Measurements from ENCODE around the gene TMEM132D.

TMEM132D gene

GRCh38 chr12:129848876-129849275 lies 54.9 kb downstream of the TMEM132D start:
- Histone ChIP-seq H3K4me1 (ENCODE audit: control insufficient read depth, insufficient read depth, low read length) (no peaks in the 10 kb centered on the region), H3K27ac (ENCODE audit: low read length) (no peak overlapping the region), H3K9ac (ENCODE audit: low read length in 2 of 2) (no peak overlapping the region), H3K36me3 (ENCODE audit: control insufficient read depth in 2 of 2, insufficient read depth in 2 of 2, low read length in 2 of 2) (no peaks in the 10 kb centered on the region), H3K27me3 (ENCODE audit: control insufficient read depth in 1 of 2, insufficient read depth in 2 of 2, low read length in 2 of 2) (peaks cover 0 to 4% of the 10 kb centered on the region in 2 donors), H3K9me3 (ENCODE audit: control insufficient read depth in 2 of 2, low read length in 2 of 2) (no peaks in the 10 kb centered on the region), H3K4me3 (ENCODE audit: low read length in 2 of 2) (no peak overlapping the region)

- Histone ChIP-seq H3K36me3 (ENCODE audit: control insufficient read depth in 2 of 2, insufficient read depth in 2 of 2, low read length in 2 of 2) (no peaks in the 10 kb centered on the region), H3K9ac (ENCODE audit: low read length in 2 of 2) (no peak overlapping the region), H3K4me3 (ENCODE audit: low read length in 2 of 2) (no peak overlapping the region), H3K27me3 (ENCODE audit: control insufficient read depth in 1 of 2, insufficient read depth in 2 of 2, low read length in 2 of 2) (peaks cover 0 to 2% of the 10 kb centered on the region in 2 donors), H3K27ac (ENCODE audit: low read length) (no peak overlapping the region), H3K9me3 (ENCODE audit: control insufficient read depth in 2 of 2, low read length in 2 of 2) (no peaks in the 10 kb centered on the region), H3K4me1 (ENCODE audit: control insufficient read depth, insufficient read depth, low read length) (no peaks in the 10 kb centered on the region)
Measured at GRCh38 chr12:129847063-129847462, 56.8 kb downstream of the TMEM132D start.

GRCh38 chr12:129844662-129845220 lies 59.1 kb downstream of the TMEM132D start:
- no peaks in the 10 kb centered on the region for H3K36me3 ChIP-seq (ENCODE audit: control insufficient read depth in 2 of 2, insufficient read depth in 2 of 2, low read length in 2 of 2)
- H3K9ac ChIP-seq (ENCODE audit: low read length in 2 of 2) = no peak overlapping the region
- no peaks in the 10 kb centered on the region for H3K4me1 ChIP-seq (ENCODE audit: control insufficient read depth, insufficient read depth, low read length)
- H3K9me3 ChIP-seq (ENCODE audit: control insufficient read depth in 2 of 2, low read length in 2 of 2) = no peaks in the 10 kb centered on the region
- H3K4me3 ChIP-seq (ENCODE audit: low read length in 2 of 2) = no peak overlapping the region
- peaks cover 0 to 2% of the 10 kb centered on the region in 2 donors for H3K27me3 ChIP-seq (ENCODE audit: control insufficient read depth in 1 of 2, insufficient read depth in 2 of 2, low read length in 2 of 2)
- H3K27ac ChIP-seq (ENCODE audit: low read length) = no peak overlapping the region

DNA sequence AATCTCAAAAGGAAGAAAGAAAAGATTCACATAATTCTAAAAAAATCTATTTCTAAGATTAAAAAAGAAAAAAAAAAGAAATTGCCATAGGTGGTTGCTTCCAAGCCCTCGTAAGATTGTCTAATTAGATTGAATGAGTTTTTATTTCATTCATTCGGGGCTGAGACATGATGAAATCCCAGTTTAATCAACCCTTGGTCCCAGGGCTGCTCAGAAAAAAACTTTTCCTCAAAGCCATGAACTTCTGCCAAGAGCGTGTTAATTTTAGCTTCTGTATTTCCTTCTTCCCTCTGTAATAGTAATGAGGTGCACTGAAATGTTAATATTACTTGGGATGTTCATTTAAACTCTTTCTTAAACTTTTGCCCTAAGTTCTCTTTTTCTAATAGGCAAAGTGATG lies 62.6 kb downstream of the TMEM132D start:
- no peaks in the 10 kb centered on the region for H3K9me3 ChIP-seq (ENCODE audit: control insufficient read depth in 2 of 2, low read length in 2 of 2)
- no peak overlapping the region for H3K4me3 ChIP-seq (ENCODE audit: low read length in 2 of 2)
- no peaks in the 10 kb centered on the region for H3K36me3 ChIP-seq (ENCODE audit: control insufficient read depth in 2 of 2, insufficient read depth in 2 of 2, low read length in 2 of 2)
- H3K9ac ChIP-seq (ENCODE audit: low read length in 2 of 2) = no peak overlapping the region
- H3K4me1 ChIP-seq (ENCODE audit: control insufficient read depth, insufficient read depth, low read length) = no peaks in the 10 kb centered on the region
- peaks cover 0 to 2% of the 10 kb centered on the region in 2 donors for H3K27me3 ChIP-seq (ENCODE audit: control insufficient read depth in 1 of 2, insufficient read depth in 2 of 2, low read length in 2 of 2)
- no peak overlapping the region for H3K27ac ChIP-seq (ENCODE audit: low read length)

GRCh38 chr12:129840145-129840884 lies 63.5 kb downstream of the TMEM132D start:
- Histone ChIP-seq H3K27me3 (ENCODE audit: control insufficient read depth in 1 of 2, insufficient read depth in 2 of 2, low read length in 2 of 2) (peaks cover 0 to 2% of the 10 kb centered on the region in 2 donors), H3K27ac (ENCODE audit: low read length) (no peak overlapping the region), H3K9ac (ENCODE audit: low read length in 2 of 2) (no peak overlapping the region), H3K9me3 (ENCODE audit: control insufficient read depth in 2 of 2, low read length in 2 of 2) (no peaks in the 10 kb centered on the region), H3K36me3 (ENCODE audit: control insufficient read depth in 2 of 2, insufficient read depth in 2 of 2, low read length in 2 of 2) (no peaks in the 10 kb centered on the region), H3K4me3 (ENCODE audit: low read length in 2 of 2) (no peak overlapping the region), H3K4me1 (ENCODE audit: control insufficient read depth, insufficient read depth, low read length) (no peaks in the 10 kb centered on the region)

GRCh38 chr12:129839679-129840078 lies 64.1 kb downstream of the TMEM132D start:
- Histone ChIP-seq H3K36me3 (ENCODE audit: control insufficient read depth in 2 of 2, insufficient read depth in 2 of 2, low read length in 2 of 2) (no peaks in the 10 kb centered on the region), H3K9ac (ENCODE audit: low read length in 2 of 2) (no peak overlapping the region), H3K27ac (ENCODE audit: low read length) (no peak overlapping the region), H3K9me3 (ENCODE audit: control insufficient read depth in 2 of 2, low read length in 2 of 2) (no peaks in the 10 kb centered on the region), H3K4me3 (ENCODE audit: low read length in 2 of 2) (no peak overlapping the region), H3K27me3 (ENCODE audit: control insufficient read depth in 1 of 2, insufficient read depth in 2 of 2, low read length in 2 of 2) (peaks cover 0 to 4% of the 10 kb centered on the region in 2 donors), H3K4me1 (ENCODE audit: control insufficient read depth, insufficient read depth, low read length) (no peaks in the 10 kb centered on the region)

DNA sequence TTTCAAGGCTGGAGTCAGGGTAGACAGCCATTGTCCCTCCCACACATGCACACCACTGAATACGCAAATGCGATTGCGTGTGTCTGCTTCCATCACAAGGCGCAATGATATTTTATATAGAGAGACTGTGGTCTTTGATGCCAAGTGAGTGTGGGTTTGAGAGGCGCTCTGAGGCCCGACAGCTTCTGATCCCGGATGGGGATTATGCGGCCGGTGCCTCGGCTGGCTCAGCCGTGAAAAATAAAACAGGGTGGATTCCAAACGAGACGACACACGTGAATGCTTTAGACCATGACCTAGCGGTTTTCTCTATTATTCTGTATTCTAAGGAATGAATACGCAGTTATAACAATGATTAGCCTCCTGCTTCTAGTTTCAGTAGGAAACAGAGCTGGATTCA lies 72.5 kb downstream of the TMEM132D start:
- Histone ChIP-seq H3K36me3 (ENCODE audit: control insufficient read depth in 2 of 2, insufficient read depth in 2 of 2, low read length in 2 of 2) (no peaks in the 10 kb centered on the region), H3K4me1 (ENCODE audit: control insufficient read depth, insufficient read depth, low read length) (no peaks in the 10 kb centered on the region), H3K9ac (ENCODE audit: low read length in 2 of 2) (no peak overlapping the region), H3K27me3 (ENCODE audit: control insufficient read depth in 1 of 2, insufficient read depth in 2 of 2, low read length in 2 of 2) (peaks cover 4 to 8% of the 10 kb centered on the region in 2 donors), H3K27ac (ENCODE audit: low read length) (no peak overlapping the region), H3K4me3 (ENCODE audit: low read length in 2 of 2) (no peak overlapping the region), H3K9me3 (ENCODE audit: control insufficient read depth in 2 of 2, low read length in 2 of 2) (no peaks in the 10 kb centered on the region)

DNA sequence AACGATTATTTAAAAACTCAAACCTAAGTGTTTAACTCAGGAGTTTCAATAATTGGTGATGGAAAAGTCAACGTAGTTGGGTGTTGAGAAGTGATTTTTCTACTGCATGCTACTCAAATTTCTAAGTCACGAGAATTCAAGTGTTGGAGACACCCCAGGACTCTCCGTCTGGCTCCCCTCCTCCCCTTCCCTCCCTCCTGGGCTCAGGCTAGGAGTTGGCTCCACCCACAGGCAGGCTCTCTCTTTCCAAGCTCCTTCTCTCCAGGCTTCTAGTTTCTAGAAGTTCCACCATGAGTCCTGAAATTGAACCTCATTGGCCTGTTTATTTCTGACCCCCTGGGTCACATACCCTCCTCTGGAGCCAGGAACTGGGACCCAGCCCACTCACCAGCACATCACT lies 73.0 kb downstream of the TMEM132D start:
- no peak overlapping the region for H3K4me3 ChIP-seq (ENCODE audit: low read length in 2 of 2)

DNA sequence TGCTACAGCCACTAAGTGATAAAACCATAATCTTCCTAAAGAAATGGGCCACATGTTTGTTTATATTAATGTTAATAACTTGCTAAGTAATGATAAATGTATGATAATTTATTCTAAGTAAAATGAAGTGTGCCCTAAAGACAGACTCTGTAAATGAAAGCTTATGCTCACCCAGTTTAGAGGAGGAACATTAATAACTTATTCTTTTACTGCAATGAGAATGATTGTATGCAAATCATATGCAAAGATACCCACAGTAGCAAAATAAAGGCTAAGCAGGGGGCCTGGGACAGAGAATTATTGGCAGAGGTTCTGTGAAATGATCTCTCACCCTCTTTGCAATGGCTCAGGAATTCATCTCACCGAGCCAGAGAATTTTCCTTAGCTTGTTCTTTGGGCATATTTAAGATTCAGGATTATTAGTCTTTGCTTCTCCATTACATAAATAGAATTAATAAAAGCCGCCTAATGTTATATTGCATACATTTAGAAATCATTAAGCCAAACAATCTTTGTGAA lies 75.9 kb downstream of the TMEM132D start:
- Histone ChIP-seq H3K36me3 (ENCODE audit: control insufficient read depth in 2 of 2, insufficient read depth in 2 of 2, low read length in 2 of 2) (no peaks in the 10 kb centered on the region), H3K27ac (ENCODE audit: low read length) (no peak overlapping the region), H3K27me3 (ENCODE audit: control insufficient read depth in 1 of 2, insufficient read depth in 2 of 2, low read length in 2 of 2) (peaks cover 0 to 3% of the 10 kb centered on the region in 2 donors), H3K9ac (ENCODE audit: low read length in 2 of 2) (no peak overlapping the region), H3K9me3 (ENCODE audit: control insufficient read depth in 2 of 2, low read length in 2 of 2) (no peaks in the 10 kb centered on the region), H3K4me1 (ENCODE audit: control insufficient read depth, insufficient read depth, low read length) (no peaks in the 10 kb centered on the region), H3K4me3 (ENCODE audit: low read length in 2 of 2) (no peak overlapping the region)

More for the DNA sequence above, 73.0 kb downstream of the TMEM132D start:
- H3K27me3 ChIP-seq (ENCODE audit: control insufficient read depth in 1 of 2, insufficient read depth in 2 of 2, low read length in 2 of 2) = peaks cover 4 to 8% of the 10 kb centered on the region in 2 donors
- H3K9me3 ChIP-seq (ENCODE audit: control insufficient read depth in 2 of 2, low read length in 2 of 2) = no peaks in the 10 kb centered on the region
- H3K36me3 ChIP-seq (ENCODE audit: control insufficient read depth in 2 of 2, insufficient read depth in 2 of 2, low read length in 2 of 2) = no peaks in the 10 kb centered on the region
- no peak overlapping the region for H3K27ac ChIP-seq (ENCODE audit: low read length)
- H3K9ac ChIP-seq (ENCODE audit: low read length in 2 of 2) = no peak overlapping the region
- no peaks in the 10 kb centered on the region for H3K4me1 ChIP-seq (ENCODE audit: control insufficient read depth, insufficient read depth, low read length)

GRCh38 chr12:129827102-129827865 lies 76.5 kb downstream of the TMEM132D start:
- no peak overlapping the region for H3K27ac ChIP-seq (ENCODE audit: low read length)
- H3K27me3 ChIP-seq (ENCODE audit: control insufficient read depth in 1 of 2, insufficient read depth in 2 of 2, low read length in 2 of 2) = peaks cover 0 to 3% of the 10 kb centered on the region in 2 donors
- H3K4me1 ChIP-seq (ENCODE audit: control insufficient read depth, insufficient read depth, low read length) = no peaks in the 10 kb centered on the region
- no peak overlapping the region for H3K4me3 ChIP-seq (ENCODE audit: low read length in 2 of 2)
- H3K9ac ChIP-seq (ENCODE audit: low read length in 2 of 2) = no peak overlapping the region
- H3K9me3 ChIP-seq (ENCODE audit: control insufficient read depth in 2 of 2, low read length in 2 of 2) = no peaks in the 10 kb centered on the region
- H3K36me3 ChIP-seq (ENCODE audit: control insufficient read depth in 2 of 2, insufficient read depth in 2 of 2, low read length in 2 of 2) = no peaks in the 10 kb centered on the region
